Activated CD8-positive, alpha-beta memory T cell treated with anti-CD3 and anti-CD28 coated beads, Interleukin-2, amount 50 U/mL, for 48 hours (primary cell): ENCODE measurements around the gene KCNK13.
"Not testable (repeated sequence)": the region's sequence is repeated elsewhere in the genome, so short reads cannot be mapped to it uniquely, and the experiment has no call there.

Experiments
- DNase-seq: peaks from one replicate; pipeline ENCODE4 v3.0.0-alpha.2; 2020

KCNK13 gene

GRCh38 chr14:90200546-90200945, 138.8 kb downstream of the KCNK13 start:
- DNase-seq, result not testable (repeated sequence)

- DNase-seq, result no peak
These were observed 139.6 kb downstream of the KCNK13 start for GRCh38 chr14:90201344-90201743.

GRCh38 chr14:90204516-90204915, 142.7 kb downstream of the KCNK13 start:
- no peak for DNase-seq

- DNase-seq, result no peak
These were observed 151.4 kb downstream of the KCNK13 start for GRCh38 chr14:90213099-90213748.

GRCh38 chr14:90228478-90228877, 166.7 kb downstream of the KCNK13 start:
- no peak for DNase-seq

GRCh38 chr14:90229942-90230341, 168.1 kb downstream of the KCNK13 start:
- DNase-seq, result not testable (repeated sequence)
